ENCODE results near the gene SVOPL. TPM values are rescaled to one million over a fixed set of nuclear protein-coding genes. Genes with fewer than 3 reads are reported as not detected.

SVOPL gene
- total RNA-seq, 2 donors from 2014 or later, result 3.7 TPM; not detected in 1

GRCh38 chr7:138665669-138666140 is 35.5 kb downstream of the SVOPL start:
- H3K27ac ChIP-seq, result no peak overlapping the region
- TF ChIP-seq, protein P1, sequence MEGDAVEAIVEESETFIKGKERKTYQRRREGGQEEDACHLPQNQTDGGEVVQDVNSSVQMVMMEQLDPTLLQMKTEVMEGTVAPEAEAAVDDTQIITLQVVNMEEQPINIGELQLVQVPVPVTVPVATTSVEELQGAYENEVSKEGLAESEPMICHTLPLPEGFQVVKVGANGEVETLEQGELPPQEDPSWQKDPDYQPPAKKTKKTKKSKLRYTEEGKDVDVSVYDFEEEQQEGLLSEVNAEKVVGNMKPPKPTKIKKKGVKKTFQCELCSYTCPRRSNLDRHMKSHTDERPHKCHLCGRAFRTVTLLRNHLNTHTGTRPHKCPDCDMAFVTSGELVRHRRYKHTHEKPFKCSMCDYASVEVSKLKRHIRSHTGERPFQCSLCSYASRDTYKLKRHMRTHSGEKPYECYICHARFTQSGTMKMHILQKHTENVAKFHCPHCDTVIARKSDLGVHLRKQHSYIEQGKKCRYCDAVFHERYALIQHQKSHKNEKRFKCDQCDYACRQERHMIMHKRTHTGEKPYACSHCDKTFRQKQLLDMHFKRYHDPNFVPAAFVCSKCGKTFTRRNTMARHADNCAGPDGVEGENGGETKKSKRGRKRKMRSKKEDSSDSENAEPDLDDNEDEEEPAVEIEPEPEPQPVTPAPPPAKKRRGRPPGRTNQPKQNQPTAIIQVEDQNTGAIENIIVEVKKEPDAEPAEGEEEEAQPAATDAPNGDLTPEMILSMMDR (IDR thresholded peaks at IDR 0.05), result no peak
- H3K4me1 ChIP-seq (ENCODE audit: control insufficient read depth in 1 of 2, low read depth in 2 of 2), result peaks cover 0 to 5% of the 10 kb centered on the region in 2 donors
- H3K36me3 ChIP-seq, result no peaks in the 10 kb centered on the region
- no peaks in the 10 kb centered on the region for H3K9me3 ChIP-seq
- H3K4me3 ChIP-seq, result no peak overlapping the region
- no peak for DNase-seq (ENCODE audit: low spot score)
- no peak for ATAC-seq (ENCODE audit: insufficient number of reproducible peaks, low FRiP score, low read depth)
- no peaks in the 10 kb centered on the region for H3K27me3 ChIP-seq (replicated peaks; ENCODE audit: insufficient read depth)

DNA sequence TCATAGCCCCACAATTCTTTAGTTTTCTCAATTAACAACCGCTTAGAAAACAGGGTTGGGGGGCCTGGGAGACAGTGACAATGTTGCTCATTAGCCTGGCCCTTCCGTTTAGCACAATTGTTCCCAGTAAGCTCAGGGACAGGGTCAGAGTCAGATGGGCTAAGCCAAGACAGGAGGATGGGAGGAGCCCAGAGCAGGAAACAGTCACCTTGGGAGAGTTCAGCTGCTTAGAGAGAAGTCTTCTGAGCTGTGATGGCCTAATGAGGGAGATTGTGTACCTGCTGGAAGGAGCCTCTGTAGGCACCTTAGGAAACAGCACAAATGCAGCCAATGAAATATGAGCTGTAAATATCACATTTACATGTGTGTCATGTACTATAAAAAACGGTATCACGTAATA is 35.9 kb downstream of the SVOPL start:
- Histone ChIP-seq H3K4me3 (no peak overlapping the region), H3K27ac (no peak overlapping the region), H3K27me3 (replicated peaks; ENCODE audit: insufficient read depth) (no peaks in the 10 kb centered on the region), H3K4me1 (ENCODE audit: control insufficient read depth in 1 of 2, low read depth in 2 of 2) (peaks cover 0 to 5% of the 10 kb centered on the region in 2 donors), H3K9me3 (no peaks in the 10 kb centered on the region), H3K36me3 (no peaks in the 10 kb centered on the region)
- ATAC-seq (ENCODE audit: insufficient number of reproducible peaks, low FRiP score, low read depth) (no peak), DNase-seq (ENCODE audit: low spot score) (no peak)
- TF ChIP-seq, protein P1 (IDR thresholded peaks at IDR 0.05), result no peak

DNA sequence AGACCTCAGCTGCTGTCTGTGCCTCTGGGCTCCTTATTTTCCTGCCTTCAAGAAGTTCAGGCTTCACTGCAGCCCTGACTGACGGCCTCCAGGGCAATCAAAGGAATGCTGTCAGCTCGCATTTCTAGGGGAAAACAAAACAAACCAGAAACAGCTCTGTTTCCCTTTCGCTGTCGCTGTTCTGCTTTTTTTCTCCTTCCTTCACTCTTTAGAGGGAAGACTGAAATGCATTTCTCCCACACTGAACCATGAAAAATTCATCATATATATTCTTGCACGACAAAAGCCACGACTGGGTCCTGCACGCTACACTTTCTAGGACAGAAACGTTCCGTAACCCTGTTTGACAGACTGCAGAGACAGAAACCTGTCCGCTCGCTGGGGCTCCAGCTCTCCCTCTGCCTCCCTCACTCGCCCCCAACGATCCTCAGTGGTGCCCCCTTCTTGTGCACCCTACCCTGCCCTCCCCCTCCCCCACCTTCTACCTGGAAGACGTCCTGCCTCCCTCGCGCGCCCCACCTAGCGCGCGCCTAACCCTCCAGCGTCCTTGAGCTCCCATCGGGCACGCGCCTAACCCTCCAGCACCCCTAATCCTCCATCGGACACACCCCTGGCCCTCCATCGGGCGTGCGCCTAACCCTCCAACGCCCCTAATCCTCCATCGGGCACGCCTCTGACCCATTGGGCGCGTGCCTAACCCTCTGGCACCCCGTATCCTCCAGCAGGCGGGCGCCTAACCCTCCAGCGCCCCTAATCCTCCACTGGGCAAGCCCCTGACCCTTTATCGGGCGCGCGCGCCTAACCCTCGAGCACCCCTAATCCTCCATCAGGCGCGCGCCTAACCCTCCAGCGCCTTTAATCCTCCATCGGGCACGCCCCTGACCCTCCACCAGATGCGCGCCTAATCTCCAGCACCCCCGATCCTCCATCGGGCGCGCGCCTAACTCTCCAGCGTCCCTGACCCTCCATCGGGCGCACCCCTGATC is 37.1 kb downstream of the SVOPL start:
- Histone ChIP-seq H3K9me3 (no peaks in the 10 kb centered on the region), H3K4me3 (peak overlapping the region; percentile 46), H3K27me3 (replicated peaks; ENCODE audit: insufficient read depth) (no peaks in the 10 kb centered on the region), H3K27ac (no peak overlapping the region), H3K36me3 (no peaks in the 10 kb centered on the region), H3K4me1 (ENCODE audit: control insufficient read depth in 1 of 2, low read depth in 2 of 2) (peaks cover 0 to 5% of the 10 kb centered on the region in 2 donors)
- TF ChIP-seq, protein P1 (IDR thresholded peaks at IDR 0.05), result no peak
- no peak for ATAC-seq (ENCODE audit: insufficient number of reproducible peaks, low FRiP score, low read depth)
- no peak for DNase-seq (ENCODE audit: low spot score)

- Histone ChIP-seq H3K4me1 (ENCODE audit: control insufficient read depth in 1 of 2, low read depth in 2 of 2) (peaks cover 0 to 5% of the 10 kb centered on the region in 2 donors), H3K4me3 (no peak overlapping the region), H3K27ac (no peak overlapping the region), H3K9me3 (no peaks in the 10 kb centered on the region), H3K36me3 (no peaks in the 10 kb centered on the region), H3K27me3 (replicated peaks; ENCODE audit: insufficient read depth) (no peaks in the 10 kb centered on the region)
- DNase-seq (ENCODE audit: low spot score), result no peak
- no peak for ATAC-seq (ENCODE audit: insufficient number of reproducible peaks, low FRiP score, low read depth)
- TF ChIP-seq, protein P1 (IDR thresholded peaks at IDR 0.05), result no peak
These were observed 38.2 kb downstream of the SVOPL start for GRCh38 chr7:138662991-138663320.

GRCh38 chr7:138662076-138662990 is 38.8 kb downstream of the SVOPL start:
- H3K36me3 ChIP-seq, result no peaks in the 10 kb centered on the region
- peaks cover 0 to 5% of the 10 kb centered on the region in 2 donors for H3K4me1 ChIP-seq (ENCODE audit: control insufficient read depth in 1 of 2, low read depth in 2 of 2)
- H3K4me3 ChIP-seq, result no peak overlapping the region
- TF ChIP-seq, protein P1 (IDR thresholded peaks at IDR 0.05), result no peak
- DNase-seq (ENCODE audit: low spot score) (no peak), ATAC-seq (ENCODE audit: insufficient number of reproducible peaks, low FRiP score, low read depth) (no peak)
- no peaks in the 10 kb centered on the region for H3K9me3 ChIP-seq
- H3K27me3 ChIP-seq (replicated peaks; ENCODE audit: insufficient read depth), result no peaks in the 10 kb centered on the region
- no peak overlapping the region for H3K27ac ChIP-seq

Data from thoracic aorta (tissue), 2 donors.